Measurements from ENCODE around the gene PRR20C. TPM values are rescaled to one million over a fixed set of nuclear protein-coding genes. Genes with fewer than 3 reads are reported as not detected.
"Not testable (repeated sequence)": the region's sequence is repeated elsewhere in the genome, so short reads cannot be mapped to it uniquely, and the experiment has no call there.

The PRR20C gene
- not detected for total RNA-seq

DNA sequence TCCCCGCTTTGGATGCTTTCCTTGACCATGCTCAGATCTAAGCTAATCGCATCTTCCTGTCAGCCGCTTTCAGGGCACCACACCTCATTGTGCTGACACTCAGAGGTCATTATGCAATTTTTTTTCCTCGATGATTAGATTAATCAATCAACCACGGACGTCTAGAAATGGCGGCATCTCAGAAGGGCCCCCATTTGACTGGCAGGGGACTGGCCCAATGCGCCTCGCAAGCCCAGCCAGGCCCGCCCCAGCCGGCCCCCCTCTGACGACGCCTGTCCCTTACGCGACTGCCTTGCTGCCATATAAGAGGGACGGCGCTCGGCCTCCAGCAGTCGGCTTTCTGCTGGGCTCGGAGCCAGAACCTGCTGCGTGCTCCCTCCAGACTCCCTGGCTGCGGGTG is at the start of gene PRR20C:
Gene PRR20C, plus strand, starts transcription at position 301 of the 400 bp plus-strand sequence. CDS start 387 bp downstream, outside the sequence.
- not testable (repeated sequence) for H3K27me3 ChIP-seq; ATAC-seq (ENCODE audit: low FRiP score in 2 of 2); H3K9me3 ChIP-seq; H3K4me3 ChIP-seq; H3K36me3 ChIP-seq; DNase-seq; H3K27ac ChIP-seq; H3K4me1 ChIP-seq
- no CpG with 5 or more reads among the region's 22 CpGs for WGBS, 2 donors

DNA sequence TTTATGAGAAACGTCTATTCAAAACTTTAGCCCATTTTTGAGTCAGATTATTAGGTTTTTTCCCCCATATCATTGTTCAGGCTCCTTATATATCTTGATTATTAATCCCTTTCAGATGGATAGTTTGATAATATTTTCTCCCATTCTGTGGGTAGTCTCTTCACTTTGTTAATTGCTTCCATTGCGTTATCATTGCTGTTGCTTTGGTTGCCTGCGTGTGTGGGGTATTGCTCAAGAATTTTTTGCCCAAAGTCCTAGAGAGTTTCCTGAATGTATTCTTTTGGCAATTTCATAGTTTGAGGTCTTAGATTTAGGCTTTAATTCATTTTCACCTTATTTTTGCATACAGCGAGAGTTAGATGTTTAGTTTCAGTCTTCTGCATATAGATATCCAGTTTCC is 38.9 kb upstream of the PRR20C start:
- Histone ChIP-seq H3K4me3 (no peak overlapping the region), H3K4me1 (no peaks in the 10 kb centered on the region), H3K9me3 (no peaks in the 10 kb centered on the region), H3K27ac (no peak overlapping the region), H3K27me3 (no peaks in the 10 kb centered on the region), H3K36me3 (no peaks in the 10 kb centered on the region)
- TF ChIP-seq POLR2A (IDR thresholded peaks at IDR 0.05) (no peak), EP300 (IDR thresholded peaks at IDR 0.05) (no peak), POLR2AphosphoS5 (IDR thresholded peaks at IDR 0.05) (no peak)
- TF ChIP-seq, protein P1, sequence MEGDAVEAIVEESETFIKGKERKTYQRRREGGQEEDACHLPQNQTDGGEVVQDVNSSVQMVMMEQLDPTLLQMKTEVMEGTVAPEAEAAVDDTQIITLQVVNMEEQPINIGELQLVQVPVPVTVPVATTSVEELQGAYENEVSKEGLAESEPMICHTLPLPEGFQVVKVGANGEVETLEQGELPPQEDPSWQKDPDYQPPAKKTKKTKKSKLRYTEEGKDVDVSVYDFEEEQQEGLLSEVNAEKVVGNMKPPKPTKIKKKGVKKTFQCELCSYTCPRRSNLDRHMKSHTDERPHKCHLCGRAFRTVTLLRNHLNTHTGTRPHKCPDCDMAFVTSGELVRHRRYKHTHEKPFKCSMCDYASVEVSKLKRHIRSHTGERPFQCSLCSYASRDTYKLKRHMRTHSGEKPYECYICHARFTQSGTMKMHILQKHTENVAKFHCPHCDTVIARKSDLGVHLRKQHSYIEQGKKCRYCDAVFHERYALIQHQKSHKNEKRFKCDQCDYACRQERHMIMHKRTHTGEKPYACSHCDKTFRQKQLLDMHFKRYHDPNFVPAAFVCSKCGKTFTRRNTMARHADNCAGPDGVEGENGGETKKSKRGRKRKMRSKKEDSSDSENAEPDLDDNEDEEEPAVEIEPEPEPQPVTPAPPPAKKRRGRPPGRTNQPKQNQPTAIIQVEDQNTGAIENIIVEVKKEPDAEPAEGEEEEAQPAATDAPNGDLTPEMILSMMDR (IDR thresholded peaks at IDR 0.05) = no peak
- DNase-seq (no peak), ATAC-seq (ENCODE audit: low FRiP score in 2 of 2) (no peak)
- 91 to 97% methylated on average over 4 of the region's 4 CpGs for WGBS, 2 donors

DNA sequence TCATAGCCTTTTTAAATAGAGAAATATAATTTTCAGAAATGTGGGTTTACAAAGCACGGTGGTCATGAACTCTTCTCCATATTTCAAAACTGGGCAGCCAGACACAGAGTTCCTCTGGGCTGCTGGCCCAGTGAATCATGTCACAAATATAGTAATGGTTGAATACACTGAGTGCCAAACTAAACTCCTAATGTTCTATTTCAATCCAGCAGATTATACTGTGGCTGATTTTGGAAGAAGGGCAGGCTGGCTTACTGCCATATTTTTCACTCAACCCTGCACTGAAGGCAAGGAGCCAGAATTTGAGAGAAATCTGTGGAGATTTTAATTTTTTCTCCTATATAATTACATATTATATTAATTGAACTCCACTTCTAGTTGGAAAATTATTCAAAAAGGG is 30.2 kb upstream of the PRR20C start:
- Histone ChIP-seq H3K9me3 (no peaks in the 10 kb centered on the region), H3K27ac (no peak overlapping the region), H3K36me3 (no peaks in the 10 kb centered on the region), H3K27me3 (no peaks in the 10 kb centered on the region), H3K4me3 (no peak overlapping the region), H3K4me1 (no peaks in the 10 kb centered on the region)
- ATAC-seq (ENCODE audit: low FRiP score in 2 of 2) (peak in 1 of 2 donors; percentile 56), DNase-seq (no peak)
- 75 to 77% methylated on average over 1 of the region's 1 CpG for WGBS, 2 donors
- TF ChIP-seq POLR2AphosphoS5 (IDR thresholded peaks at IDR 0.05) (no peak), EP300 (IDR thresholded peaks at IDR 0.05) (no peak), POLR2A (IDR thresholded peaks at IDR 0.05) (no peak)
- TF ChIP-seq, protein P1 (IDR thresholded peaks at IDR 0.05) = no peak

DNA sequence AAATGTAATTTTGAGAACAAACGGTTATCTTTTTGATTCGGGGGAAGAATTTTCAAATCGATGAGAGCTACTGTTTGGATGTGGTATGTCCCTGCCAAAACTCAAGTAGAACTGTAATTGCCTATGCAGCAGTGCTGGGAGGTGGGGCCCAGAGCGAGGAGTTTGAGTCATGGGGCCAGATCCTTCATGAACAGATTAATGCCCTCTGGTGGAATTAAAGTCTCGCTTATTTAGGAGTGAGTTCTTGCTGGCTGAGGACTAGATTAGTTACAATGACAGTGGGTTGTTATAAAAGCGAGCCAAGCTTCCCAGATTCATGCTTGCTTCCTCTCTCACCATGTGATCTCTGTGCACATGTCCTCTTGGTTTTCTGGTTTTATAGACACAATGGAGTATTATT is 25.0 kb upstream of the PRR20C start:
- Histone ChIP-seq H3K4me3 (no peak overlapping the region), H3K27ac (no peak overlapping the region), H3K4me1 (no peaks in the 10 kb centered on the region), H3K27me3 (no peaks in the 10 kb centered on the region), H3K36me3 (no peaks in the 10 kb centered on the region), H3K9me3 (no peaks in the 10 kb centered on the region)
- DNase-seq (no peak), ATAC-seq (ENCODE audit: low FRiP score in 2 of 2) (no peak)
- WGBS, 2 donors = 86 to 90% methylated on average over 6 of the region's 6 CpGs
- TF ChIP-seq EP300 (IDR thresholded peaks at IDR 0.05) (no peak), POLR2A (IDR thresholded peaks at IDR 0.05) (no peak), POLR2AphosphoS5 (IDR thresholded peaks at IDR 0.05) (no peak)
- TF ChIP-seq, protein P1 (IDR thresholded peaks at IDR 0.05) = no peak

DNA sequence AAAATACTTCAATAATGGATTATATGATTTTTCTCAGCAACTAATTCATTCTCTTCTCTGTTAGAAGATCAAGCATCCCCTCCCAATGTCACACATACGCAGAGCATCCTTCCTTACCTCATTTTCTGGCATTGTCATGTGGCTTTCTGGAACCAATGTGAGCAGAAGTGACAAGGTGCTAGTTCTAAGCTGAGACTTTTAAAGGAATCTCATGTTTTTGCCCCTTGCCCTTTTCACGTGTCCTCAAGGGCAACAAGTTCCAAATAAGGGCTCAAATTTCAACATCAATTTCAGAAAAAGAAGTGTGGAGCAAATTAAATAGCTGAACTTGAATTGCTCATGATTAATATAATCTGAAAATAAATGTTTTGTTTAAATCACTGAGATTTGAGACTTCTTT is 17.8 kb upstream of the PRR20C start:
- 49 to 51% methylated on average over 2 of the region's 2 CpGs for WGBS, 2 donors
- Histone ChIP-seq H3K36me3 (no peaks in the 10 kb centered on the region), H3K27ac (no peak overlapping the region), H3K9me3 (peaks cover 0 to 4% (median 0%) of the 10 kb centered on the region in 4 donors), H3K27me3 (no peaks in the 10 kb centered on the region), H3K4me1 (no peaks in the 10 kb centered on the region), H3K4me3 (no peak overlapping the region)
- ATAC-seq (ENCODE audit: low FRiP score in 2 of 2) (no peak), DNase-seq (no peak)
- TF ChIP-seq EP300 (IDR thresholded peaks at IDR 0.05) = no peak
- TF ChIP-seq, protein P1 (IDR thresholded peaks at IDR 0.05) = no peak
- TF ChIP-seq POLR2AphosphoS5 (IDR thresholded peaks at IDR 0.05) = no peak
- TF ChIP-seq POLR2A (IDR thresholded peaks at IDR 0.05) = no peak

Measured in upper lobe of left lung (tissue), 6 donors.